C4-2B (cell line): ENCODE measurements around the gene DNAJC1.

Experiments
- ZFX ChIP-seq: fragments of 450-650 bp; IDR thresholded peaks from 2 replicates; pipeline ENCODE4 v1.6.1; 2017
- TF ChIP-seq, protein P1 (sequence below): fragments of 450-650 bp; conservative IDR thresholded peaks from 2 replicates; pipeline ENCODE4 v1.5.1; 2017; ENCODE audit warnings: mild to moderate bottlenecking

DNA sequence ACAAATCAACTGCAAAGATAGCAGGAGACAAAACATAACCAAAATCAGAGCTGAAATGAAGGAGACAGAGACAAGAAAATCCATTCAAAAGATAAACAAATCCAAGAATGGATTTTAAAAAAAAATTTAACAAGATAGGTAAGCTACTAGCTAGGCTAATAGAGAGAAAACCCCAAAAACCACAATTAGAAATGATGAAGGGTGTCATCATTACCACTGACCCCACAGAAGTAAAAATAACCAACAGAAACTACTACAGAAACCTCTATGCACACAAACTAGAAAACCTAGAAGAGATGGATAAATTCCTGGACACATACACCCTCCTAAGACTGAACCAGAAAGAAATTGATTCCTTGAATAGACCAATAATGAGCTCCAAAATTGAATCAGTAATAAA is 117.6 kb downstream of the DNAJC1 start:
- TF ChIP-seq, protein P1, sequence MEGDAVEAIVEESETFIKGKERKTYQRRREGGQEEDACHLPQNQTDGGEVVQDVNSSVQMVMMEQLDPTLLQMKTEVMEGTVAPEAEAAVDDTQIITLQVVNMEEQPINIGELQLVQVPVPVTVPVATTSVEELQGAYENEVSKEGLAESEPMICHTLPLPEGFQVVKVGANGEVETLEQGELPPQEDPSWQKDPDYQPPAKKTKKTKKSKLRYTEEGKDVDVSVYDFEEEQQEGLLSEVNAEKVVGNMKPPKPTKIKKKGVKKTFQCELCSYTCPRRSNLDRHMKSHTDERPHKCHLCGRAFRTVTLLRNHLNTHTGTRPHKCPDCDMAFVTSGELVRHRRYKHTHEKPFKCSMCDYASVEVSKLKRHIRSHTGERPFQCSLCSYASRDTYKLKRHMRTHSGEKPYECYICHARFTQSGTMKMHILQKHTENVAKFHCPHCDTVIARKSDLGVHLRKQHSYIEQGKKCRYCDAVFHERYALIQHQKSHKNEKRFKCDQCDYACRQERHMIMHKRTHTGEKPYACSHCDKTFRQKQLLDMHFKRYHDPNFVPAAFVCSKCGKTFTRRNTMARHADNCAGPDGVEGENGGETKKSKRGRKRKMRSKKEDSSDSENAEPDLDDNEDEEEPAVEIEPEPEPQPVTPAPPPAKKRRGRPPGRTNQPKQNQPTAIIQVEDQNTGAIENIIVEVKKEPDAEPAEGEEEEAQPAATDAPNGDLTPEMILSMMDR = no peak
- no peak for TF ChIP-seq ZFX
